Measurements from ENCODE around the gene TSPAN3. TPM values are rescaled to one million over a fixed set of nuclear protein-coding genes. Genes with fewer than 3 reads are reported as not detected.

Gene TSPAN3
- total RNA-seq, 2 donors from 2014 or later = 111 to 128 TPM

DNA sequence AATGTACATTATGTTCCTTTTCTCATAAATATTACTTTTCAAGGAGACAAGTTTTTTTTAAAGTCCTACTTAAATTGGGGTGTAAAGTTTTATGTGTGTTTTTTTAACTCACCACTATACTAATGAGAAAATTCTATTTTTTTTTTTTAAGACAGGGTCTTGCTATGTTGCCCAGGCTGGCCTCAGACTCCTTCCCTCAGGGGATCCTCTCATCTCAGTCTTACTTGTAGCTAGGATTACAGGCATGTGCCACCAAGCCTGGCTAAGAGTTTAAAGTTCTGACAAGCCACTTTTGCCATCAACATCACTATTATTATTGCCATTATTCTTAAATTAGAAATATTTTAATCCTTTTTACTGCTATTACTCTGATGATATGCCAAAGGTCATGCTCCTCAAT lies 7.7 kb downstream of the TSPAN3 start:
- intact Hi-C loops (cut with DNase I) = no loop called here

DNA sequence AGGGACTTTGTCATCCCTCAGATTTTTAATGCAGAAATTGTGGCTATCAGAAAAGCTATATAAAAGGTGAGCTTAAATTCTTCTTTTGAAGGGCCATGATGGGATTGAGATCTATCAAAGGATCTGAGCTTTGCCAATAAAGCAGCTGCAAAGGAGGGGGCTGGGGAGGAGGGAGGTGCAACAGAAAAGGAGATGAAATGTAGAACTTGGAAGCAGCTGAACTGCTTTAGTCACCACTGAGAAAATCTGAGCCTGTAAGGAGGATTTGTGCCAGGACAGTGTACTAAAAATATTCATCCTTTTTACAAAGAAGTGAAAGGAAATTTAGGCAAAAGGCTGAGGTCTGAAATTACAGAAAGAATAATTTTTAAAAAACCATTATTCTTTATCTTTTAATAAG lies 10.4 kb downstream of the TSPAN3 start:
- intact Hi-C loops (cut with DNase I) = no loop called here
- DNase-seq (ENCODE audit: low spot score) = no peak

More for the DNA sequence above, 7.7 kb downstream of the TSPAN3 start:
- no peak for DNase-seq (ENCODE audit: low spot score)

DNA sequence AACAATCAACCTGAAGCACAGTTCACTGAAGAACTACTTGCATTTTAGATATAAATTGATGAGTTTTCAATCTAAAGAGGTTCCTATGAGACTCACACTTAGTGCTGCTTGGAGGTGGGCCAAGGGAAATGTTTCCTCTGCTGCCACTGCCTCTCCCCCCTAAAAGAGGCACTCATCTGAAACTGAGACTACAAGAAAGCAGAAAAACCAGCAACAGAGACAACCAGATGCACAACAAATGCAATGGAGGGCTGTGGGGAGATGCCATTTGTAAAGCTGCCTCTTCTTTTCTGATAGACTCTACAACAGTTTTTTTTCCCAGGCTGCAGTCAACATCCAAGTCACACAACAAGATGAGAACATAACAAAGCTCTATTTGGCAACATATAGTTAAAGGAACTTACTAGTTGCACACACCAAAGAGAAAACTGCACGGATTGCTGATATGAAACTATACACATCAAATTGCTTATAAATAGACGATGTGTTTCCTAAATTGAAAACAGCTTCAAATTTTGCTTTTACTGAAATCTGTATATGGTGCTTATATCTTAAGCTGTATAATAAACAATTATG lies 11.0 kb downstream of the TSPAN3 start:
- DNase-seq (ENCODE audit: low spot score) = no peak
- intact Hi-C loops (cut with DNase I) = no loop called here

DNA sequence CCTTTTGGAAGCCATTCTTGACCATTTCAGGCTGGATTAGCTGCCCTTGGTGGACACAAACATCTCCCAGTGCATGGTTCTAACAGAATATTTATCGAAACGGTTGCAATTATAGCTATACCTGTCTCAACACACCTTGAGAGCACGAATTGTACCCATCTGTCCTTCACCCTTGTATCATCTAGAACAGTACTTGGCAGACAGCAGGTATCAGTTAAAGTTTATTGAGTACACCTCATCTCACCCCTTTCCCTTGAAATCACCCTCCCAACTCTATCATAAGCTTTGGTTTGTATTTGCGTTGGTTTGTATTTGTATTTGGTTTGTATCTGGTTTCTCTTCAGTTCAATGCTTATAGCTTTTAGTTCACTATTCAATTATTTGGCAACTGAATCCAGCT lies 12.4 kb downstream of the TSPAN3 start:
- no peak for DNase-seq (ENCODE audit: low spot score)
- intact Hi-C loops (cut with DNase I) = no loop called here

DNA sequence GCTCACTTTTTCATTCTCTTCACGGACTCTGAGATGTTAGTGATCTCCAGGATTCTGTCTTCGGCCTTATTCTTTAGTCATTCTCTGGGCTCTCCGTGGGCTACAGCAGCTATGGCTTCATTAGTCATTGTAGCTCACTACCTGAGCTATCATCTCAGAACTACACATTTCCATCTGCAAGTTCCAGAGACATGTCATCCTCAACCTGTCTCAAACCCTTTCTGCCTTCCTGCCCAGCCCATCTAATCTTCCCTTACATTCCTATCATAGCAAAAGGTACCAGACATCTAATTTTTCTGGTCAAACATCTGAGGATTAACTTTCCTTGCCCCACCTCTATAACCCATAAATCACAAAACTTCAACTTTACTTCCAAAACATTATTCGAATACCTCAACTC lies 13.2 kb downstream of the TSPAN3 start:
- intact Hi-C loops (cut with DNase I) = no loop called here

DNA sequence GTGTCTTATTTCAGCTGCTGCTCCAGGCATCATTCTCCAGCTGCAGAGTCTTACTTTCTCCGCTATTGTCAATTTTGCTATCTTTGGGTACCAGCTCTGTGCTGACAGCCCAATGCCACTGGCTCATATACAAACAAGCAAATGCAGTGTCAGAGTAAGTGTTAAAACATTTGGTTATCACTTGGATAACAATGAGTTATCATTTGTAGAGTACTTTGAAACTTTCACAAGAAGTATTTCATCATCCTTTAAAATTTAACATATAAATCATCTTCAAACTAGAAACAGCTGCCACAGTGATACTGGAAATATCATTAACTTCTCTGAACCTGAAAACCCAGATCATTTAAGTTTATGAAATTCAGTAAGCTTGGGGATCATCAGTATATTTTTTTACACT lies 13.8 kb downstream of the TSPAN3 start:
- intact Hi-C loops (cut with DNase I) = no loop called here
- DNase-seq (ENCODE audit: low spot score) = no peak

More for the DNA sequence above, 13.2 kb downstream of the TSPAN3 start:
- no peak for DNase-seq (ENCODE audit: low spot score)

DNA sequence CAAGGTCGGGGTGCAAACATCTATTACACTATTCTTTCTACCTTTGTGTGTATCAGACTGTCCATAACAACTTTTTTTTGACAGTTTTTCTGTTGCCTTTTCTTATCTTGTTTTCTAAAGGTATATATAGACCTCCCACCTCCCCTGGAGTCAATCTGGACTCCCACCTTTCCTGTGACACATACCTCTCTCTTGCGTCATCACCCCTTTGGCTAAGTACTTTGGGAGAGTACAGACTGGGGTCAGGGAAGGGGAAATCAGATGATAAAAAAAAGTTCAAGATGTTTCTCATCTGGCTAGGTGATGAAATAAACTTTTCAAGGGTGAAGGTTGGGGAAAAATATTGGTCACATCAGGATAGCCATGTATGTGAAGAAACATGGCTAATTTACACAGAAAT lies 17.2 kb downstream of the TSPAN3 start:
- intact Hi-C loops (cut with DNase I) = no loop called here
- no peak for DNase-seq (ENCODE audit: low spot score)

DNA sequence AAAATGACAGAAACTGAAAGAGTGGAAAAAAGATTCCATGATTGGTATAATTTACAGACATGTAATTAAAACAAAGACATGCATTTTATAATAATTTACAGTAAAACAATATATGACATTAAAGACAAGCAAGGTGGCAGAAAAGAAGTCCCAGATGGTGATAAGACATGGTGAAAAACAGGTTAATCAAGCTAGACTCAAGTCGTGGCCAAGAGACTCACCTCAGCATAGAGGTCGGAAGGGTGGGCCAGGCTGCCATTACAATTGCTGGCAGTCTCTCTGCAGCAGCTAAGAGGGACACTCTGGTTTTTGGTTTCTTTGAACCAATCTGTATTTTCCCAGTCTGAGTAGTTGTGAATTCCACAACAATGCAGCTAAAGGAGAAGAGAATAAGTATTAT lies 18.4 kb downstream of the TSPAN3 start:
- no peak for DNase-seq (ENCODE audit: low spot score)
- intact Hi-C loops (cut with DNase I) = no loop called here

DNA sequence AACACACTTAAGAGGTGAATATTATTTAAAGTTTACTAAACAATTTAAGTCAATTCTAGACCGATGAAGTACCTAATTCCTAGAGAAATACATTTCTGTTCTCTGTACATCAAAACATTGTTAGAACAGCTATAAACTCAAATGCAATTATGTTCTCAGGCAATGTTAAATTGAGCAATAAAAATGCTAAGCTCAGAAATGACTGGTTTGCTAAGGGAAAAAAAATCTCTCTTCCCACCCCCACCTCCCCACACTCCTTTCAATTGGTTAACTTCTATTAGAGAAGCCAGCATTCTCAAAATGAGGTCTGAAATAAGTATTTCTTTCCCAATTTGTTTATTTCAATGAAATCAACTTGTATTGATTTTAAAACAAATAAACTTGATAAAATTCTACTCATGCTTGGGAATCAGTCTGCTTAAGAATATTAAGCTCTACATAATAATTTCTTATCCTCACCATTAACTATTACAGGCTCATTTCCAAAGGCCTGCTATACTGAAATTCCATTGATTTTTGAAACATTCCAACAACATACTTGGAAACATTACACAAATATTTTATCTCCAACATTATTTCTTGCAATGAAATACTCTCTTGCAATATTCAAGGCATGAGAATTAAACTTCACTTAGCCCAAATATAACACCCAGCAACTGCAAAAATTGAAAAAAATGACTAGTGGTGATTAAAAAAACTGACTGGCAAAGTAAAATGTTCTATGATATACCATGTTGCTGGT lies 22.6 kb downstream of the TSPAN3 start:
- no peak for DNase-seq (ENCODE audit: low spot score)
- intact Hi-C loops (cut with DNase I) = no loop called here

DNA sequence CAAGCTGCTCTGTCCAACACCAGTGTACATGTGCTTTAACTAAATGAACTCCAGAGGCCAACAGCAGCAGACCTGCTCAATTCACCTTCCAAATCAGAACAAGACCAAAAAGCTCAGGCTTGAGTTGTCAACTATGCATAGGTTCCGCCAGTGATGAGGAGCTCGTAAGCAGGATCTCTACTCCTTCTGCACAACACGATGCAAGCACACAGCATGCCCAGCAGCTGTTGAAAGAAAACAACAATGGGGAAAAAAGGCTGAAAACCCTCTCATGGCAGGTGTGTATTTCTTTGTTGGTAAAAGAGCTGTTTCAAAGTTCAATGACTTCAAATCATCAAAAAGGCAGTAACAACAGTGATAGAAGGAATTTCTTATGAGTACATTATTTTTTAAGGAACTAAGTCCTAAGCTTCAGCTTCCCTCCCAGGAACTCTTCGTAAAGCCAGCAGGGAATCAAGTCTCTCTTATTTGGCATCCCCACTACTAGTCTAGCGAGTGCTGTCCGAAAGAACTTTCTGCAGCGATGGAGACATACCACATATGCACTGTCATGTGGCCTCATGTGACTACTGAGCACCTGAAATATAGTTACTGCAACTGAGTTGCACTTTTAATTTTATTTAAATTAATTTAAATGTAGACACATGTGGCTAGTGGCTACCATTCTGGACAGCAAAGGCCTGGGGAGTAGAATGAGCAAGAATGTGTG lies 24.1 kb downstream of the TSPAN3 start:
- intact Hi-C loops (cut with DNase I) = no loop called here
- DNase-seq (ENCODE audit: low spot score) = no peak

DNA sequence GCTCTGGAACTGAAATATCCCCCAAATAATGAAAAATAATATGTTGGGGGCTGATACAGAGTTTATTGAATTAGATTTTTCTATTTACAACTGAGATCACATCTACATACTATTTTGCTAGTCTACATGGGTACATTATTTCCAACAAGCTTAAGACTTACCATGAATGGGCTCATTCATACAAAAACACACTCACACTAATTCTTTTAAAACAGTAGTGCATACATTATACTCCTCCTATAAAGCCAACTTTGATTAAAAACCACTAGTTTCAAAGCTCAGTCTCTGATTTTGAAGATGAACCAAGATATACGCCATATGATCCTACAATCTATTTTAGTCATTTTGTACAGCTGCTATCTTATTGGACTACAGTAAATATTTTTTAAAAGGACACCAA lies 24.9 kb downstream of the TSPAN3 start:
- intact Hi-C loops (cut with DNase I) = no loop called here
- no peak for DNase-seq (ENCODE audit: low spot score)

DNA sequence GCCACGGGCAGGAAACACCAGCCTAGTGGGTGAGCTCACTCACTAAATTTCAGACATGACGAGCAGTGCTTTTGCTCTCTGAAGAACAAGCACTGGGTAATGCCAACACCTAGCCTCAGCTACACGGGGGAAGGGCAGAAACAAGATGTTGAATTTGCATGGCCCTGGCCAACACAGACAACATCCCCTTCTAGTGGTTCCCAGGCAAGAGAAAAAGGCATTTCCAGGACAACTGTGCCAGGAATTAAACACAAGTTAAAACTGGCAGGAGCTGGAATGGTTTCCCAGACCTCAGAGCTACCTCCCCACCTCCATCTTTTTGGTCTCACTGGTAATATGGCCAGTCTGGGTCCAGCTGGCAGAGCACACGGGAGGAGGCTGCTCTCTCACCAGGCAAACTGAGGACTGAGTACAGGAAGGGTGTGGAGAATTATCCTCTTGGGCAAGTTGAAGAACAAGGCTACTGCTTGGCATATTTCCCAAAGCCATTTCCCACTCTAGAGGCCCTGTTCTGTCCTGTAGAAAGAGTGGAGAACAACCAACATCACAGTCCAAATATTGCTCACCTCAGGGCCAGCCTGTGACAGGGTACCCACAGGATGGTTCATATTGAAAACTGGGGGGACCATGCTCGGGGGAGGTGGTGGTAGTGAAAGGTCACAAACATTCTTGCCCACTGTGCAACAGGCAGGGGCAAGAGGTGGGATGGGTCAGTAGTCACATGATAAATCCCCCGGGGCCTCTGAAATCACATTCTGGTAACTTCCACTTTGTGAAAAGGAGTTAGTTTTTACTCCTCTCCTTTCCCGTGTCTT lies 26.5 kb downstream of the TSPAN3 start:
- DNase-seq (ENCODE audit: low spot score) = no peak
- intact Hi-C loops (cut with DNase I) = no loop called here

DNA sequence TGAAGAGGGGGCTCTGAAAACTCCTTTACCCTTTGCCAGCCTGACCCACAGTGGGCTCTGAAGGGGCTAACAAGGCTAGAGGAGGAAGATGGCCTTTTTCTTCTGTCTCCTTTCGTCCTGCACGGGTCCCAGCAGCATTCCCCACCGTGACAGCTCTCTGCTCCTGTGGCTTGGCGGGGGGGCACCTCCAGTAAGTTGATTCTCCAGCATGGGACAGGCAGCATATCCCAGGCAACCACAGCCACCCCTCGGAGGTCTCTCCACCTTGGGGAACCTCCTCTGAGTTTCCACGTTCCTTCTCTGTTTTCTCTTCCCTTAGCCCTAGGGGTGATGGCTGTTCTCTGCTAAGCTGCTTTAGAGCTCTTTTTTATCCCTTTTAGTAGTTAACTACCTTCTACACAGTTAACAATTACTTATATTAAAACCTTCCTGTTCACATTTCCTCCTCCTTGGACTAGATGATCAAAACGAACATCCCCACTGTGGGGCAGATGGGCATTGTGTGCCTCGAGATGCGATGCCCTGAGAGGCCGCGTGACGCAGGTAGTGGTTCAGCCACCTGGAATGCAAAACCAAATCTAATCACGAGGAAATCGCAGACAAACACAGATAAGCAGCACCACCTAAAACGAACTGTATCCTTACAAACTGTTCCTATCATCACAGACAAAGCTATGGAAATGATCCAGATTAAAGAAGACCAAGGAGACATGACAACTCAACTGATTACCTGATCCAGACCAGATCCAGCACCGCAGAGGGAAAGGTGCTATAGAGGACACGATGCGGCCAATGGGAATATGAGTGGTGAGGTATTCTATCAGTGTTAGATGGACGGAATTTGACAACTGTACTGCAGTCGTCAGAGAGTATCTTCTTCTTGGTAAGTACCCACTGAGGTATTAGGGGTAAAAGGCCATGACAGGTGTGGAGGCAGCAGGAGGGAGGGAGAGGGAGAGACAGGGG lies 27.7 kb downstream of the TSPAN3 start:
- DNase-seq (ENCODE audit: low spot score) = no peak
- intact Hi-C loops (cut with DNase I) = no loop called here

DNA sequence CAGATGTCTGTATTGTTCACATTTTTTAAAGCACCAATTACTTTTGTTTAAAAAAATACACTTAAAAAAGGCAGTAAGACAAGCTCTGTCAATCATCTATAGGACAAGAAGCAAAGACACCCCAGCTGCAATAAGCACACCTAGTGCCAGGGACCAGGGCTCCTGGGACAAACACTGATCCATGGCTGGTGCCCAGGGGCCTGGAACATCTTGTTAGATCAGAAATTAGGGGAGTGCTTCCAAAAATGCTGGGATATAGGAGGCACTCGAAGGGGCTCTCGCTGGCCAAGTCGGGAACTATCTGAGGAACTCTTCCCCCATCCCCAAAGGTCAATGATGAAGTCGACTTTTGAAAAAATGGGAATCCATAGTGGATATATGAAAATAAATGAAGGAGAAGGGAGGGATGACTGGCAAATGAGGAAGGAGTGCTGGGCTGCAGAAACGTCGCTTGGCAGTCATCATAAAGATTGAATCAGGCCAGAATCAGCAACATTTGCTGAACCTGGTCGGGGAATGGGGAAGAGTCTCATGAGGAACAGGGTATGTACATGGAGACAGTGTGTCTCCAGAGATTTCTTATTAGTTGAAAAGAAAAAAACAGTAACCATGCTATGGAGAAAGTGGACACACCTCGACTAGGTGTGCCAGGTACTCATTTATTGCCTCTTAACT lies 28.5 kb downstream of the TSPAN3 start:
- intact Hi-C loops (cut with DNase I) = no loop called here
- DNase-seq (ENCODE audit: low spot score) = no peak

DNA sequence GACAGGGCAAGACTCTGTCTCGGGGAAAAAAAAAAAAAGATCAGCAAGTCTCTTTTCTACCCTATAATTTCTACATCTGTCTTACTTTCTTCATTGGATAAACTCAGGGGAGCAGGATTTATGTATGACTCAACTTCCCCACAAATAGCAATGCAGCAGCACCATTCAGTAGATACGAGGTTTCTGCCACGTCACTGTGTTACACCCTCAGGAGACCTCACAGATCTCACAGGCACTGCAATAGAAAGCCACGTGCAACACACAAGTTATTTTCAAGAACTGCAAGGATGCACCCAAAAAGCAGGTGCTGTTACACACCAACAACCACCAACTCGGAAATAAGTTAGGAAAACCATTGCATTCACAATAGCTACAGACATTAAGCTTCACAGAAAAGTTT lies 30.2 kb downstream of the TSPAN3 start:
- intact Hi-C loops (cut with DNase I) = no loop called here
- no peak for DNase-seq (ENCODE audit: low spot score)

DNA sequence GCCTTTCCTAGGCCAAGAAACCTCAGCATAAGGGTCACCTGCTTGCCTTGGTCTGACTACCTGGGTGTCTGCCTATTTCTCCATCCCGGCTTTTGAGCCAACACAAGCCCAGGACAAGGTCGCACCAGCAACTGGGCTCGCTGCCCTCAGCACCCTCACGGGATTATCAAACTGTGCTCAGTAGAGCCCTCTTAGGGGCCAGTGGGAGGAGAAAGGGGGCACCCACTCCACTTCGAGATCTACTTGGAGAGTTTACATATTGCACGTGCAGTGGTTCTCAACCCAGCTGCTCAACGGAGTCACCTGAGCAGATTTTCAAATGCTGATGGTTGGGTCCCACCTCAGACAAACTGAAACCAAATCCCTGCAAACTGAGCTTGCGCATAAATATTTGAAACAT lies 31.1 kb downstream of the TSPAN3 start:
- DNase-seq (ENCODE audit: low spot score) = no peak
- intact Hi-C loops (cut with DNase I) = no loop called here

DNA sequence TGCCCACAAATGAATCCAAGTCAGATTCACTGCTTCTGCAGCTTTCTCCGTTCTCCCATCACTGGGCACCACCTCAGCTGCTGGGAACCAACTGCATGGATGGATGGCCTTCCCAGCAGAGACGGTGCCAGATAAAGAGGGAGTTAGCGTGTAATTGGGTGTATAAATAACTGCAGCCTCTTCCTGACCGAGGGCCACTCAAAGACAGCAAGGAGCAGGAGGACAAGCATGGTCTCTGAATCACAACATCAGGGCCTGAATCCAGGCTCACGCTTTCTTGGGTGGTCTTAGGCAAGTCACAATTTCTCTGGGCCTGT lies 31.7 kb downstream of the TSPAN3 start:
- intact Hi-C loops (cut with DNase I) = no loop called here
- DNase-seq (ENCODE audit: low spot score) = no peak
